Measurements from ENCODE around the gene LPCAT3.

- TF ChIP-seq CTCF (IDR thresholded peaks at IDR 0.05) (no peak), EP300 (IDR thresholded peaks at IDR 0.05) (no peak), POLR2AphosphoS5 (IDR thresholded peaks at IDR 0.05) (peak in 1 of 3 donors; percentile 15), POLR2A (IDR thresholded peaks at IDR 0.05) (no peak)
These were observed 77.0 kb downstream of the LPCAT3 start for GRCh38 chr12:6941267-6941666.

Data from stomach (tissue), 4 donors.